ENCODE data around the gene SMIM43.
"Not testable (repeated sequence)": the region's sequence is repeated elsewhere in the genome, so short reads cannot be mapped to it uniquely, and the experiment has no call there.

The SMIM43 gene

DNA sequence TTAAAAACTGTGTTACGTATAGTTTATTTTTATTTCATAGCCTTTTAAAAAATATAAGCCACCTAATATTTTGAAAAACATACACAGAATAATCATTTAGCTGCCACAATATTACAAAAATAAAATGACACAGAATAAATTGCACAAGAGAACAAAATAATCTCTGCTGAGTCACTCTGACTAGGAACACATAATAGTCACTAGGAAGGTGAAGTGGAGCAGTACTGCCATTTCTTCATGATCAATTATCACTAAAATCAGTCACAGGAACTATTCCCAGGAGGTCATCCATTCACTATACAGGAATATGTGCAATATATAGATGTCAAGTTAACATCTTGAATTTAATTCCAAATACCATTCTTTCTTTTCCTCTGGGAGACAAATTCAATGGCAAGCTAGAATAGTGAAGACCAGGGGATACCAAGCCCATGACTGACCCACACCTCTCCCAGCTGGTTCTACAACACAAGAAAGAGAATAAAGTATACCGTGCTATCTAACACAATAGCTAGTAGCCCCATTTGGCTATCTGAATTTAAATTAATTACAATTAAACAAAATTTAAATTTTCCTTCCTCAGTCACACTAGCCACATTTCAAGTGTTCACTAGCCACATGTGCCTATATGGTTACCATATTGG lies 5.9 kb downstream of the SMIM43 start:
- ATAC-seq = no peak
- no peak for TF ChIP-seq BACH2 (CRISPR knock-in tag; IDR thresholded peaks at IDR 0.05; ENCODE audit: borderline replicate concordance)
- TF ChIP-seq ESRRG (CRISPR knock-in tag; IDR thresholded peaks at IDR 0.05) = no peak
- TF ChIP-seq TOX (CRISPR knock-in tag; IDR thresholded peaks at IDR 0.05; ENCODE audit: borderline replicate concordance) = no peak
- no peak for TF ChIP-seq SNAI2 (CRISPR knock-in tag; IDR thresholded peaks at IDR 0.05)
- TF ChIP-seq OSR1 (CRISPR knock-in tag; IDR thresholded peaks at IDR 0.05) = no peak
- TF ChIP-seq, protein P1, sequence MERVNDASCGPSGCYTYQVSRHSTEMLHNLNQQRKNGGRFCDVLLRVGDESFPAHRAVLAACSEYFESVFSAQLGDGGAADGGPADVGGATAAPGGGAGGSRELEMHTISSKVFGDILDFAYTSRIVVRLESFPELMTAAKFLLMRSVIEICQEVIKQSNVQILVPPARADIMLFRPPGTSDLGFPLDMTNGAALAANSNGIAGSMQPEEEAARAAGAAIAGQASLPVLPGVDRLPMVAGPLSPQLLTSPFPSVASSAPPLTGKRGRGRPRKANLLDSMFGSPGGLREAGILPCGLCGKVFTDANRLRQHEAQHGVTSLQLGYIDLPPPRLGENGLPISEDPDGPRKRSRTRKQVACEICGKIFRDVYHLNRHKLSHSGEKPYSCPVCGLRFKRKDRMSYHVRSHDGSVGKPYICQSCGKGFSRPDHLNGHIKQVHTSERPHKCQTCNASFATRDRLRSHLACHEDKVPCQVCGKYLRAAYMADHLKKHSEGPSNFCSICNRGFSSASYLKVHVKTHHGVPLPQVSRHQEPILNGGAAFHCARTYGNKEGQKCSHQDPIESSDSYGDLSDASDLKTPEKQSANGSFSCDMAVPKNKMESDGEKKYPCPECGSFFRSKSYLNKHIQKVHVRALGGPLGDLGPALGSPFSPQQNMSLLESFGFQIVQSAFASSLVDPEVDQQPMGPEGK (CRISPR knock-in tag; IDR thresholded peaks at IDR 0.05; ENCODE audit: borderline replicate concordance) = no peak
- no peak for TF ChIP-seq CSDC2 (CRISPR knock-in tag; IDR thresholded peaks at IDR 0.05)

DNA sequence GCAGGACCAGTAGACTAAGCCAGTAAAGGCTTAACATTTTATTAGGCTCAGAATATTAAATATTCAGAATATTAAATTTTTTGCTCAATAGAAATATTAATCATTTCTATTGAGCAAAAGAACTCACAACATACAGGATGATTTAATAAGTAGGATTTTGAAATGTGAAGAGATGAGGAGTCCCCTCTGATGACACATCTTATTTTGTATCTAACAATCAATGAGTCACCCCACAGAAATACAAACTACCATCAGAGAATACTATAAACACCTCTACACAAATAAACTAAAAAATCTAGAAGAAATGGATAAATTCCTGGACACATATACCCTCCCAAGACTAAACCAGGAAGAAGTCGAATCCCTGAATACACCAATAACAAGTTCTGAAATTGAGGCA lies 12.8 kb downstream of the SMIM43 start:
- ATAC-seq = not testable (repeated sequence)

DNA sequence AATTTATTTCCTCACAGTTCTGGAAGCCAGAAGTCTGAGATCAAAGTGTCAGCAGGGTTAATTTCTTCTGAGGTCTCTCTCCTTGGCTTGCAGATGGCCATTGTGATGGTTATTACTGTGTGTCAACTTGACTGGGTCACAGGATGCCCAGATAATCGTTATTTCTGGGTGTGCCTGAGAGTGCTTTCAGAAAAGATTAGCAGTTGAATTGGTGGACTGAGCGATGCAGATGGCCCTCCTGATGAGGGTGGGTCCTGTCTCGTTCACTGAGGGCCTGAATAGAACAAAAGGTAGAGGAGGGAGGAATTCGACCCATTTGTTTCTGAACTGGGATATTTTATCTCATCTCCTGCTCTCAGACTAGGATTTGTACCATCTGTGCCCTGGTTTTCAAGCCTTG lies 15.7 kb downstream of the SMIM43 start:
- TF ChIP-seq SNAI2 (CRISPR knock-in tag; IDR thresholded peaks at IDR 0.05) (no peak), GLIS3 (CRISPR knock-in tag; IDR thresholded peaks at IDR 0.05) (no peak), PPARA (CRISPR knock-in tag; IDR thresholded peaks at IDR 0.05; ENCODE audit: borderline replicate concordance) (no peak), ZFP30 (CRISPR knock-in tag; IDR thresholded peaks at IDR 0.05) (no peak), ZNF8 (CRISPR knock-in tag; IDR thresholded peaks at IDR 0.05) (no peak), ZNF565 (CRISPR knock-in tag; conservative IDR thresholded peaks at IDR 0.05; ENCODE audit: low read depth) (no peak), BACH2 (CRISPR knock-in tag; IDR thresholded peaks at IDR 0.05; ENCODE audit: borderline replicate concordance) (no peak), ZNF70 (CRISPR knock-in tag; IDR thresholded peaks at IDR 0.05) (no peak), CSDC2 (CRISPR knock-in tag; IDR thresholded peaks at IDR 0.05) (no peak), TCF4 (CRISPR knock-in tag; IDR thresholded peaks at IDR 0.05; ENCODE audit: borderline replicate concordance) (no peak), ESRRG (CRISPR knock-in tag; IDR thresholded peaks at IDR 0.05) (no peak)
- TF ChIP-seq, protein P1 (CRISPR knock-in tag; IDR thresholded peaks at IDR 0.05; ENCODE audit: borderline replicate concordance) = no peak
- TF ChIP-seq, protein P2, sequence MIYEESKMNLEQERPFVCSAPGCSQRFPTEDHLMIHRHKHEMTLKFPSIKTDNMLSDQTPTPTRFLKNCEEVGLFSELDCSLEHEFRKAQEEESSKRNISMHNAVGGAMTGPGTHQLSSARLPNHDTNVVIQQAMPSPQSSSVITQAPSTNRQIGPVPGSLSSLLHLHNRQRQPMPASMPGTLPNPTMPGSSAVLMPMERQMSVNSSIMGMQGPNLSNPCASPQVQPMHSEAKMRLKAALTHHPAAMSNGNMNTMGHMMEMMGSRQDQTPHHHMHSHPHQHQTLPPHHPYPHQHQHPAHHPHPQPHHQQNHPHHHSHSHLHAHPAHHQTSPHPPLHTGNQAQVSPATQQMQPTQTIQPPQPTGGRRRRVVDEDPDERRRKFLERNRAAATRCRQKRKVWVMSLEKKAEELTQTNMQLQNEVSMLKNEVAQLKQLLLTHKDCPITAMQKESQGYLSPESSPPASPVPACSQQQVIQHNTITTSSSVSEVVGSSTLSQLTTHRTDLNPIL (CRISPR knock-in tag; IDR thresholded peaks at IDR 0.05; ENCODE audit: low read depth) = no peak
- TF ChIP-seq, protein P3, sequence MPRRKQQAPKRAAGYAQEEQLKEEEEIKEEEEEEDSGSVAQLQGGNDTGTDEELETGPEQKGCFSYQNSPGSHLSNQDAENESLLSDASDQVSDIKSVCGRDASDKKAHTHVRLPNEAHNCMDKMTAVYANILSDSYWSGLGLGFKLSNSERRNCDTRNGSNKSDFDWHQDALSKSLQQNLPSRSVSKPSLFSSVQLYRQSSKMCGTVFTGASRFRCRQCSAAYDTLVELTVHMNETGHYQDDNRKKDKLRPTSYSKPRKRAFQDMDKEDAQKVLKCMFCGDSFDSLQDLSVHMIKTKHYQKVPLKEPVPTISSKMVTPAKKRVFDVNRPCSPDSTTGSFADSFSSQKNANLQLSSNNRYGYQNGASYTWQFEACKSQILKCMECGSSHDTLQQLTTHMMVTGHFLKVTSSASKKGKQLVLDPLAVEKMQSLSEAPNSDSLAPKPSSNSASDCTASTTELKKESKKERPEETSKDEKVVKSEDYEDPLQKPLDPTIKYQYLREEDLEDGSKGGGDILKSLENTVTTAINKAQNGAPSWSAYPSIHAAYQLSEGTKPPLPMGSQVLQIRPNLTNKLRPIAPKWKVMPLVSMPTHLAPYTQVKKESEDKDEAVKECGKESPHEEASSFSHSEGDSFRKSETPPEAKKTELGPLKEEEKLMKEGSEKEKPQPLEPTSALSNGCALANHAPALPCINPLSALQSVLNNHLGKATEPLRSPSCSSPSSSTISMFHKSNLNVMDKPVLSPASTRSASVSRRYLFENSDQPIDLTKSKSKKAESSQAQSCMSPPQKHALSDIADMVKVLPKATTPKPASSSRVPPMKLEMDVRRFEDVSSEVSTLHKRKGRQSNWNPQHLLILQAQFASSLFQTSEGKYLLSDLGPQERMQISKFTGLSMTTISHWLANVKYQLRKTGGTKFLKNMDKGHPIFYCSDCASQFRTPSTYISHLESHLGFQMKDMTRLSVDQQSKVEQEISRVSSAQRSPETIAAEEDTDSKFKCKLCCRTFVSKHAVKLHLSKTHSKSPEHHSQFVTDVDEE (CRISPR knock-in tag; IDR thresholded peaks at IDR 0.05) = no peak
- no peak for ATAC-seq

DNA sequence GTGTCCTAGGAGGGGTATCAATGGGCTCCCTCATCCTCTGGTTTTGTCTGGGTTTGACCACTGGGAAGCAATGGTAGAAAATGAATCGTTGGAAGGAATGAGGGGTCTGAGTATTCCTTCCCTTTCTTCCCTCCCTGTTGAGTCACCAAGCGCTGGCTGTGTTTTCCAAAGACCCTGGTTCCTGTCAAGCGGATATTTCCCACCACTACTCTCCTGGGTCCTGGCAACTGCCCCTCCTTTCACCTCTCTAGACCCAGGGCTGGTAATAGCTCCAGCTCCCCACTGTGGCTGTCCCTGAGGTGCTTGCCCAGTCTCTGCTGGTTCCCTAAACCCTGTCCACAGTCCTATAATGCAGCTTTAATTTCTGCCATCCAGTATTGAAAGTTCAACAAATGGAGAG lies 22.2 kb downstream of the SMIM43 start:
- TF ChIP-seq PPARA (CRISPR knock-in tag; IDR thresholded peaks at IDR 0.05; ENCODE audit: borderline replicate concordance) (no peak), ZNF8 (CRISPR knock-in tag; IDR thresholded peaks at IDR 0.05) (no peak), ZC3H10 (CRISPR knock-in tag; IDR thresholded peaks at IDR 0.05) (no peak), BACH2 (CRISPR knock-in tag; IDR thresholded peaks at IDR 0.05; ENCODE audit: borderline replicate concordance) (no peak), RARB (CRISPR knock-in tag; IDR thresholded peaks at IDR 0.05) (no peak), OSR1 (CRISPR knock-in tag; IDR thresholded peaks at IDR 0.05) (no peak), TCF4 (CRISPR knock-in tag; IDR thresholded peaks at IDR 0.05; ENCODE audit: borderline replicate concordance) (no peak), ZNF565 (CRISPR knock-in tag; conservative IDR thresholded peaks at IDR 0.05; ENCODE audit: low read depth) (no peak), ZFP30 (CRISPR knock-in tag; IDR thresholded peaks at IDR 0.05) (no peak), ZNF70 (CRISPR knock-in tag; IDR thresholded peaks at IDR 0.05) (no peak), SNAI2 (CRISPR knock-in tag; IDR thresholded peaks at IDR 0.05) (no peak)
- TF ChIP-seq, protein P1 (CRISPR knock-in tag; IDR thresholded peaks at IDR 0.05; ENCODE audit: borderline replicate concordance) = no peak
- no peak for ATAC-seq

Measured in SK-N-SH treated with all-trans-retinoic acid at 6 μM for 48 hours (cell line).